Activated B cell treated with CpG ODN at 0.5 μM for 24 hours (primary cell): ENCODE measurements around the gene PLXDC1. TPM values are rescaled to one million over a fixed set of nuclear protein-coding genes. Genes with fewer than 3 reads are reported as not detected.

Experiments used
- ATAC-seq: fragments of 200-7000 bp; cut with Tn5 transposase; one replicate; pipeline ENCODE4 v1.10.0; 2021; ENCODE audit warnings: low read depth, mild to moderate bottlenecking, moderate library complexity
- CTCF ChIA-PET: fragments of 350-600 bp; sonication (Branson Sonifier 250); formaldehyde crosslinking; loops from one replicate; lab custom pipeline; 2021; ENCODE audit warnings: antibody characterized with exemption; lab: Charles Lee
- POLR2A ChIA-PET: fragments of 350-600 bp; sonication (Branson Sonifier 250); formaldehyde crosslinking; loops from one replicate; lab custom pipeline; 2021; ENCODE audit warnings: antibody characterized with exemption; lab: Charles Lee
- DNase-seq: peaks from one replicate; pipeline ENCODE4 v3.0.0; 2022
- H3K27ac Mint-ChIP-seq: one replicate; pipeline ENCODE4 v1.8.0; 2020; ENCODE audit warnings: mixed read lengths
- H3K27me3 Mint-ChIP-seq: one replicate; pipeline ENCODE4 v1.8.0; 2021; ENCODE audit warnings: mixed read lengths
- H3K36me3 Mint-ChIP-seq: one replicate; pipeline ENCODE4 v1.8.0; 2021; ENCODE audit warnings: low read depth, mixed read lengths
- H3K4me1 Mint-ChIP-seq: one replicate; pipeline ENCODE4 v1.8.0; 2021; ENCODE audit warnings: mixed read lengths
- H3K4me3 Mint-ChIP-seq: one replicate; pipeline ENCODE4 v1.8.0; 2020; ENCODE audit warnings: mild to moderate bottlenecking, mixed read lengths
- H3K9me3 Mint-ChIP-seq: one replicate; pipeline ENCODE4 v1.8.0; 2020; ENCODE audit warnings: mixed read lengths
- intact Hi-C: fragments of 100-400 bp; cut with micrococcal nuclease; formaldehyde crosslinking; loops from one replicate; pipeline ENCODE4 v1.15.1; 2024
- total RNA-seq: library from RNA; stranded (reverse); gene quantifications from 2 replicates; pipeline ENCODE4 v1.2.3, GENCODE V29; 2022
- TF ChIP-seq, protein P1 (sequence below): fragments of 200-600 bp; IDR thresholded peaks from one replicate; pipeline ENCODE4 v1.8.0; 2022; ENCODE audit warnings: antibody characterized with exemption, mild to moderate bottlenecking

Gene PLXDC1
- total RNA-seq, 1 donor from 2014 or later: not detected

DNA sequence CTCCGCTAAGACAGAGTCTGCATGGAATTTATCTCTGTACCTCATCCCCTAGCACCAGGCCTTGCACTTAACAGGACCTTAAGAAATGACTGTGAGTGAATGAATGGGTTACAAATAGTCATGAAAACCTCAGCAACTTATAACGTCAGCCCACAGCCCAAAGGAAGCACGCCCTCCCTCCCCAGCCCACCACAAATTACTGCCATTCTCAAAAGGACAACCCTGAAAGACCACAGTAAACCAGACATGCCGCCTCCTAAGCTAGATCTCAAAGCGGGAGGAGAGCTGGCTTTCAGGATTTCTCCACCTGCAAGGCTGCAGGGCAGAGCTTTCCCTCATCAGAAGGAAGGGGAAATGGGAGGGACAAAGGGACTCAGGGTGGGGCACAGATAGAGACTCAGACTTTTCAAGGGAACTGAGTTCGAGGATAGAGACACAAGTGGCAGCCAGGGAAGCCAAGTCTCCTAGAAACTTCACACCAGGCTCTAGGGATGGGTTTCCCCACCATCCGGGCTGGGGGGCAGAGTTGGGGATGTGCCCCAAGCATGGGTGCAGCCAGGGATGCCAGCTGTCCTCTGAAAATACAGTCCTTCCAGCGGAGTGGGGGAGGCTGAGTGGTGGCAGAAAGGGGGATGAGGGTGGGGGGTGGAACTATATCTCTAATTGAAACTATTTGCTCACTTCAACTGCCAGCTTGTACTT lies 56.7 kb downstream of the PLXDC1 start:
- Mint-ChIP-seq H3K4me1 (peaks cover 60% of the 10 kb centered on the region), H3K27me3 (peaks cover 15% of the 10 kb centered on the region), H3K9me3 (no peaks in the 10 kb centered on the region), H3K36me3 (no peaks in the 10 kb centered on the region), H3K4me3 (no peak overlapping the region), H3K27ac (no peak overlapping the region)
- intact Hi-C loops: no loop called here
- no peak for DNase-seq
- POLR2A ChIA-PET: interaction anchor here (1.2 kb wide), 1 partner anchor 14 kb away, joined by 3 read pairs; no protein-coding TSS in a partner anchor
- TF ChIP-seq, protein P1, sequence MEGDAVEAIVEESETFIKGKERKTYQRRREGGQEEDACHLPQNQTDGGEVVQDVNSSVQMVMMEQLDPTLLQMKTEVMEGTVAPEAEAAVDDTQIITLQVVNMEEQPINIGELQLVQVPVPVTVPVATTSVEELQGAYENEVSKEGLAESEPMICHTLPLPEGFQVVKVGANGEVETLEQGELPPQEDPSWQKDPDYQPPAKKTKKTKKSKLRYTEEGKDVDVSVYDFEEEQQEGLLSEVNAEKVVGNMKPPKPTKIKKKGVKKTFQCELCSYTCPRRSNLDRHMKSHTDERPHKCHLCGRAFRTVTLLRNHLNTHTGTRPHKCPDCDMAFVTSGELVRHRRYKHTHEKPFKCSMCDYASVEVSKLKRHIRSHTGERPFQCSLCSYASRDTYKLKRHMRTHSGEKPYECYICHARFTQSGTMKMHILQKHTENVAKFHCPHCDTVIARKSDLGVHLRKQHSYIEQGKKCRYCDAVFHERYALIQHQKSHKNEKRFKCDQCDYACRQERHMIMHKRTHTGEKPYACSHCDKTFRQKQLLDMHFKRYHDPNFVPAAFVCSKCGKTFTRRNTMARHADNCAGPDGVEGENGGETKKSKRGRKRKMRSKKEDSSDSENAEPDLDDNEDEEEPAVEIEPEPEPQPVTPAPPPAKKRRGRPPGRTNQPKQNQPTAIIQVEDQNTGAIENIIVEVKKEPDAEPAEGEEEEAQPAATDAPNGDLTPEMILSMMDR: no peak
- CTCF ChIA-PET: no interaction called here
- ATAC-seq: no peak

DNA sequence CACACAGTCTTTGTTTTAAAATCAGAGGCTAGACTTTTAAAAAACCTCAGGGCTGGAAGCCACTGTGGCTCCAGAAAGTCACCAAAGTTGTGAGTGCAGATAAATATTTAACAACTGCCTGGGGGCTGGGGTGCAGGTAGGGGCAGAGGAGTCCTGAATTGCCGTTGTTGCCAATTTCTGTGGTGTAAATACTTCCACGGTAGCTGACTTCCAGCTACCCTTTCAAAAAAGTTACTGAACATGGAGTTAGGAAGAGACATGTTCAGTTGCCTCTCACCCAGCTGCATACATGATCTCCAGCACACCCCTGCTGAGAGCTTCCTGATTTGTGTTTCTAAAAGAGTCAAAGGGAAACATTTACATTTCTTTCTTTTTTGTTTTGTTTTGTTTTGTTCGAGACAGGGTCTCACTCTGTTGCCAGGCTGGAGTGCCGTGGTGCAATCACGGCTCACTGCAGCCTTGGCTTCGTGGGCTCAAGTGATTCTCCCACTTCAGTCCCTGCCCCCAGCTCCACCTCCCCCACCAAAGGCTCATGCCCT lies 58.7 kb downstream of the PLXDC1 start:
- Mint-ChIP-seq H3K9me3 (no peaks in the 10 kb centered on the region), H3K4me1 (peaks cover 51% of the 10 kb centered on the region), H3K4me3 (peak overlapping the region; percentile 41), H3K36me3 (no peaks in the 10 kb centered on the region), H3K27ac (no peak overlapping the region), H3K27me3 (no peaks in the 10 kb centered on the region)
- TF ChIP-seq, protein P1: no peak
- ATAC-seq (peak; percentile 42), DNase-seq (no peak)
- ChIA-PET POLR2A (no interaction called here), CTCF (interaction anchor here (0.7 kb wide), 1 partner anchor 60 kb away, joined by 3 read pairs; no protein-coding TSS in a partner anchor)
- intact Hi-C loops: no loop called here

- TF ChIP-seq, protein P1: no peak
- peaks cover 37% of the 10 kb centered on the region for H3K4me1 Mint-ChIP-seq
- ChIA-PET CTCF (interaction anchor here (0.7 kb wide), 1 partner anchor 174 kb away, joined by 3 read pairs; no protein-coding TSS in a partner anchor), POLR2A (no interaction called here)
- no peaks in the 10 kb centered on the region for H3K9me3 Mint-ChIP-seq
- no peaks in the 10 kb centered on the region for H3K27me3 Mint-ChIP-seq
- no peak overlapping the region for H3K27ac Mint-ChIP-seq
- DNase-seq (no peak), ATAC-seq (no peak)
- no peaks in the 10 kb centered on the region for H3K36me3 Mint-ChIP-seq
- intact Hi-C loops: no loop called here
- H3K4me3 Mint-ChIP-seq: no peak overlapping the region
Measured at GRCh38 chr17:39090908-39091665, 60.4 kb downstream of the PLXDC1 start.

- Mint-ChIP-seq H3K27me3 (no peaks in the 10 kb centered on the region), H3K4me3 (no peak overlapping the region), H3K36me3 (no peaks in the 10 kb centered on the region), H3K27ac (no peak overlapping the region), H3K4me1 (peaks cover 32% of the 10 kb centered on the region), H3K9me3 (no peaks in the 10 kb centered on the region)
- DNase-seq: no peak
- TF ChIP-seq, protein P1: no peak
- intact Hi-C loops: no loop called here
- POLR2A ChIA-PET: no interaction called here
- CTCF ChIA-PET: no interaction called here
- no peak for ATAC-seq
Measured at GRCh38 chr17:39090400-39090799, 61.0 kb downstream of the PLXDC1 start.

DNA sequence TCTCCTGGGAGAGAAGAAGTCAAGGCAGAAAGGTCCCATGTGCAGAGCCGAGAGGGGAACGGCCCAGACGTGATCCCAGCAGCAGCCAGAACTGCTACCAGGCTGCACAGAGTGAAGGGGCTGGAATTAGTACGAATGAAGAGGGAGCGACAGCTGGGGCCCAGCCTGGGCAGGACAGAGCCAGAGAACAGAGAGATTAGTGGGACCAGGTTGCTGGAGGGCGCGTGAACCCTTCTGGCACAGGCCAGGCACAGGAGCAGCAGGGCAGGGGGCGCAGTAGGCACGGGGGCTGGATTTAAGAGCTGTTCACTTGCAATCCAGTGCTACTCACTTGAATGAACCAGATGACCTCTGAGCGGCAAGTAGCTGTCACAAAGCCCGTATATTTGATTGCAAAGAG lies 66.9 kb downstream of the PLXDC1 start:
- no peak for DNase-seq
- Mint-ChIP-seq H3K4me3 (no peak overlapping the region), H3K9me3 (no peaks in the 10 kb centered on the region), H3K4me1 (no peaks in the 10 kb centered on the region), H3K27me3 (no peaks in the 10 kb centered on the region), H3K36me3 (no peaks in the 10 kb centered on the region), H3K27ac (no peak overlapping the region)
- ATAC-seq: no peak
- TF ChIP-seq, protein P1: no peak
- CTCF ChIA-PET: no interaction called here
- intact Hi-C loops: no loop called here
- POLR2A ChIA-PET: no interaction called here
